SW480 (cell line): ENCODE data around the gene PCBP1.
"Not testable (repeated sequence)": the region's sequence is repeated elsewhere in the genome, so short reads cannot be mapped to it uniquely, and the experiment has no call there.

Source experiments
- DNase-seq: peaks from one replicate; pipeline ENCODE4 v3.0.0-alpha.2; 2016; ENCODE audit warnings: low spot score

The PCBP1 gene

DNA sequence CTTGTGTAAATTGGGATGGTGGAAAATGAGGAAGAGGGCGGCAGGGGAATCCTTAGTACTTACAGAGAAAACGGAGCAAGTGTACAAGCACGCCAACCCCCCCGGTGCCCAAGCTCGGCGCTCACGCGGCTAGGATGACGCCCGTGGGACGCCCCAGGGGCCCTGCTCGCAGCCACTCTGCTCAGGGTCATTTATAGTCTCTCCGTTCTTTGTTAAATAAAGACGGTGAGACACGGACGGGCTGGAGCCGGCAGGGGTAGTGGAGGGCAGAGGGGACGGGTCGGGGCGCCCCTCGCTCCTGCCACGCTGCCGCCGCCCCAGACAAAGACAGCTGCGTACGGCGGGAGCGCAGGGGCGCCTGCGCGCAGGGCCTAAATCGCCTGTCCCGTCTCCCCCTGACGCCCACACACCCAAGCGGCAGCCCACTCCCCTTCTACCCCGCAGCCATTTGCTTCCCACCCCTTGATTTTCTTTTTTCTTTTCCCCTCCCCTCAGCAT, 37.8 kb downstream of the PCBP1 start:
- DNase-seq = peak; percentile 53

DNA sequence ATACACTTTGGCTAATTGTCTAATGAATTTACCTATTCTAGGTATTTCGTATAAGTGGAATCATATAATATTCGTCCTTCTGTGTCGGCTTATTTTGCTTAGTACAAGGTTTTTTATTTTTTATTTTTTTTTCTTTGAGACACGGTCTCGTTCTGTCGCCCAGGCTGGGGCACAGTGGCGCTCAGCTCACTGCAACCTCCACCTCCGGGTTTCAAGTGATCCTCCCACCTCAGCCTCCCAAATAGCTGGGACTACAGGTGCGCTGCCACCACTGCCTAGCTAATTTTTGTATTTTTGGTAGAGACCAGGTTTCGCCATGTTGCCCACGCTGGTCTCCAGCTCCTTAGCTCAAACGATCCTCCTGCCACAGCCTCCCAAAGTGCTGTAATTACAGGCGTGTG, 38.2 kb downstream of the PCBP1 start:
- no peak for DNase-seq

DNA sequence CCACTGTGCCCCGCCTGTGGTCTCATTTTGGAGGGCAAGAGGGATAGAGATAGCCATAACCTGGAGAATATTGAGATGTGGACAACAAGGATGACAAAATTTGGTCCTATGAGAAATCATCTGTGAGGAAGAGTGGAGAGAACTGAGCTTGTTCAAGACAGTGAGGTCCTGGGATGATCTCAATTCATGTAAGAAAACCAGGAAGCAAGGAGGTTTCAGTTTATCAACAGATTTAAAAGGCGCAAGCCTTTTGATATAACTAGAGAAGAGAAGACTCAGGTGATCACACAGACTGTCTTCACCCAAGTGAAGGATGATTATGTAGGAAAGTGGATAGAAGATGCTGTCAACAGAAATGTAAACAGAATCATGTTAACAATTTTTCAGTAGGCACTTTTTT, 39.1 kb downstream of the PCBP1 start:
- no peak for DNase-seq

DNA sequence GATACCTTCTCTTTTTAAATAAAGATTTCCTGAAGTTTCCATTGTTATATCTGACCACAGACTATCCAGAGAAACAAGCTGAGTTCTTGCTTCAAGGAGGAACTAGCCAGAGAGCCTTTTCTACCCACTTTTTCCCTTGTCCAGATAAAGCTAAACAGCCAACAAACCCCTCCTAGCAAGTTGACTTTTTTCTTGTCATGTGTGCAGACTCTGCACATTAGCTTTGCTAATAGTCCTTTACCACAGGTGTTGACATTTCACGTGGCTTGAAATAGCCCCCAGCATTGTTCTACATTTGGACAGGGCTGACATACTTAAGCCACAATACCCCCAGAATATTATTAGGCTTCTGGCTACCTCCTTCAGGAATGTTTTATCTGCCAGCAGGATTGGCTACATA, 40.7 kb downstream of the PCBP1 start:
- DNase-seq = no peak

DNA sequence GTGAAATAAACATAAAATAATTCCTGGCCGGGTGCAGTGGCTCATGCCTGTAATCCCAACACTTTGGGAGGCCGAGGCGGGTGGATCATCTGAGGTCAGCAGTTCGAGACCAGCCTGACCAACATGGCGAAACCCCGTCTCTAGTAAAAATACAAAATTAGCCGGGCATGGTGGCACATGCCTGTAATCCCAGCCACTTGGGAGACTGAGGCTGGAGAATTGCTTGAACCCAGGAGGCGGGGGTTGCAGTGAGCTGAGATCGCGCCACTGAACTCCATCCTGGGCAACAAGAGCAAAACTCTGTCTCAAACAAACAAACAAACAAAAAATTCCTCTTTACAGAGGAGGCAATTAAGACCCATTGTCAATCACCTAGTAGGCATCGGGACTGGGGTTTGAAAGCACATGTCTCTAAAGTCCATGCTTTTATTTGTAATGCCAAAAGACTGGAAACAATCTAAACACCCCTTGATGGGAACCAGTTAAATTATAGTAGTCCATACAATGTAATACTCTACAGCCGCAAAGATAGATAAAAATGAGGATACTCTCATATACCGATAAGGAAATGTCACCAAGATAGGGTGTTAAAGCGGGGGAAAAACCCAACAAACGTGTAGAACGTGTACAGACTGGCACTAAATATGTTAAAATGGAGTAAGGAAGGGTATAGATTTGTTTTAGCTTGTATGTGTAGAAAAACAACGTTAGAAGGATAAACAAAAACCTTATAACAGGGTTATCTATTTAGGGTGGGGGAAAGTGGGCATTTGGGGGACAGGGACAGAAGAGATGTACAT, 44.3 kb downstream of the PCBP1 start:
- DNase-seq = not testable (repeated sequence)

DNA sequence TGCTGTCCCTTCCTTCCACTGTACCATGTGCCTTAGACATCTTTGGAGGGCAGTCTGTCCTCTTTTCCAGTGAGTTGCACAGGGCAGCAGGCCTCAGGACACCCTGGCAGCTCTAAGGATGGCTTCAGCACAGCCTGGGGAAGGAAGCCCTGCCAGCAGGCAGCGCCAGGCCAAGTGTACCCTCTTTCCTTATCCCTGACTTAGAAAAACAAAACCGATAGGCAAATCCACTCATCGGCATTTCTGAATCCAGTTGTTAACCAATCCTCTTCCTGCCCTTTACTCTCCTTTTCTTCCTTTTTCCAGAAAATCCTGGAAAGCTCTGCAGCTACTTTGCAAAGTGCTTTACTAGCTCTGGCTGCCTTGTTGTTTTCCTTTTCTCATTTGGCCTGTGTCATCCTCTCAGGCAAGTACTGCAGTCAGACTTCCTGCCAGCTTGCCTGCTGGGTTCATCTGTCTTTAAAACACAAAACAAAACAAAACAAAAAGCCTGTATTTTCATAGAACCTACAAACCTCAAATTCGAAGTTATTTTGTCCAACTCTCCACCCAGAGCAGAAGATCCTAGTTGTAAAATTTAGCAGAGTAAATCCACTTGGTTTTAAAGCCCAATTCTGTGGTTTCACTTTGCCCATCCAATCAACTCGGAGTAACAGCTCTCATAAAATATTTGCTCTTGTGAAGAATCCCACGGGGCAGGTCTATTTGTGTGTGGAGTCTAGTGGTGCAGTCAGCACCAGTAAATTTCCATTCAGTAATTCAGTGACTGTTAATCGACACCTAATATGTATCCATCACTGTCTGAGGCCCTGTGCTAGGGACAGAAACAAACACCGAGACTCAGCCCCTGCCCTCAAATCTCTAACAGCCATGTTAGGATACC, 45.2 kb downstream of the PCBP1 start:
- DNase-seq = peak; percentile 84

DNA sequence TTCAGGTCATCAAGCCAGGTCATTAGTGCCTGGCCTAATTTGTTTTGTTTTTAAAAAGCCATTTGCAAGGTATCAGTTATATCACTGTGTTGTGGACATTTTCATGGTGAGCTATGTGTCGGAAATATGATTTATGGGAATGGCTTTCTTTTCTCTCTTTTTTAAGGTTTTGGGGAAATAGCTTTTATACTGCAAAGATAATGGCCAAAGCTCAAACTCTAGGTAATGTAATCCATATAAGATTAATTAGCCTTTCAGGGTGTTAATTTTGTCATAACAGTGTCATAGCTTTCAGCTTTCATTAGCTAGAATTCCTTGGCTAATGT, 45.8 kb downstream of the PCBP1 start:
- no peak for DNase-seq

DNA sequence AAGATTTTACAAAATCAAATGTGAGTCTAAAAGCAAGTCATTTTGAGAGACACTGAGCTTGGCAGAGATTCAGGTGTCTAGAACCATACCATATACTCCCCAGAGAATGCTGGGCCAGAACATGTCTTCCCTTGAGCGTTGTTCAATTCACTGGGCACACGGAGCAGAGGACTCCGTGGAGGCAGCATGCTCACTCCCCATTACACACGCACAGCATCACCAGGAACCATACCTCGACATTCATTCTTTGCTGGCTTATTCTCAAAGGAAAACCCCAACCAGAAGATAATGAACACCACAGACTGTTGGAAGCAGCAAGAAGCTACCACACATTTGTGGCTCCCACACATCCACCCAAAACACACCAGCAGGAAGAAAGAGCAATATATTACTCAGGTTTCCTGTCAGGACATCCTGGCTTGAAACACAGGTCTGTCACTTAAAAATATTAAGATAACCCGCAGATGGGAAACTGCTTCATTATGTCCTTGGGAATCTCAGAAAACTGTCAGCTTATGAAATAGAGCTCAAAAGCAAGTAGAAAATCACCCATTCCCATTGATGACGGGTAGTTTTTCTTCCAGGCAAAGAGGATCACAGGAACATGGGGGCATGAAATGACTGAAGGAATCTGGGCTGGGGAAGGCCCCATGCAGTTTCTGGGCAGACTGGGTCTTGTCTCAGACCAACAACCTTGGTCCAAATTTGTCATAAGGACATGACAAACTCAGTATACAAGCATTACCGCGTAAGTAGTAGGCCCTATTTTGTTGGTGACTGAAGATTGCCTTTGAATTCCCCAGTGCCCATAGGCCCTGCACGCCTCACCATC, 46.4 kb downstream of the PCBP1 start:
- no peak for DNase-seq

DNA sequence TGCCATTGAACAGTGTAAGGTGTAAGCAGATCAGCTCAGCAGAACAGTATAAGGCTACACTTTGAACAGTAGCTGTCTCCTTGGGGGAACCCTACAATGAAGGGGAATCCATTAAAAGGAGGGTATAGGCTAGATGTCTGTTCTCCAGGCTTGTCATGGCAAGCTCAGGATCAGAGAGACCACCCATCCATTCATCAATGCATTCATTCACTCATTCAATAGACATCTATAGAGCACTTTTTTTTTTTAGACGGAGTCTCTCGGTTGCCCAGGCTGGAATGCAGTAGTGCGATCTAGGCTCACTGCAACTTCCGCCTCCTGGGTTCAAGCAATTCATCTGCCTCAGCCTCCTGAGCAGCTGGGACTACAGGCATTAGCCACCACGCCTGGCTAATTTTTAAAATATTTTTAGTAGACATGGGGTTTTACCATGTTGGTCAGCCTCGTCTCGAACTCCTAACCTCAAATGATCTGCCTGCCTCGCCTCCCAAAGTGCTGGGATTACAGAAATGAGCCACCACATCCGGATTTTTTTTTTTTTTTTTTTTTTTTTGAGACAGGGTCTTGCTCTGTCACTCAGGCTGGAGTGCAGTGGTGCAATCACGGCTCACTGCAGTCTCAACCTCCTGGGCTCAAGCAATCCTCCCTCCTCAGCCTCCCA, 47.2 kb downstream of the PCBP1 start:
- DNase-seq = not testable (repeated sequence)
